OCI-LY7 (cell line): ENCODE measurements around the gene MCUR1. TPM values are rescaled to one million over a fixed set of nuclear protein-coding genes. Genes with fewer than 3 reads are reported as not detected.
"Not testable (repeated sequence)": the region's sequence is repeated elsewhere in the genome, so short reads cannot be mapped to it uniquely, and the experiment has no call there.

ENCODE experiments used
- BruUV-seq: library from RNA; stranded (reverse); fragments of 400-500 nt; replicated peaks from 2 replicates; lab custom pipeline; 2021; lab: Mats Ljungman, UMichigan
- CTCF ChIA-PET: fragments of 300-600 bp; sonication (Branson Sonifier 250); formaldehyde crosslinking; loops from one replicate; lab custom pipeline; 2022; ENCODE audit warnings: antibody characterized with exemption; ENCODE audit not compliant: unreplicated experiment; lab: Charles Lee
- POLR2A ChIA-PET: fragments of 300-600 bp; sonication (Branson Sonifier 250); formaldehyde crosslinking; loops from one replicate; lab custom pipeline; 2022; ENCODE audit warnings: antibody characterized with exemption; lab: Charles Lee
- DNase-seq: peaks from one replicate; pipeline ENCODE4 v3.0.0-alpha.2; 2015; ENCODE audit warnings: low spot score
- H2AFZ ChIP-seq: fragments of 200-600 bp; sonication (generic), shearing (Covaris generic); 2 replicates; pipeline ENCODE4 v1.6.1; 2014; ENCODE audit warnings: mild to moderate bottlenecking, antibody characterized with exemption, low read length, moderate library complexity
- H3K27ac ChIP-seq: fragments of 200-600 bp; sonication (generic); 2 replicates; pipeline ENCODE4 v1.5.1; 2014; ENCODE audit warnings: mixed run types, low read depth, mild to moderate bottlenecking, moderate library complexity, low read length, inconsistent platforms; ENCODE audit not compliant: poor library complexity, severe bottlenecking
- H3K36me3 ChIP-seq: fragments of 200-600 bp; sonication (generic); 2 replicates; pipeline ENCODE4 v1.6.1; 2014; ENCODE audit warnings: mild to moderate bottlenecking, antibody characterized with exemption, low read length, moderate library complexity, mixed read lengths; ENCODE audit not compliant: insufficient read depth
- H3K4me1 ChIP-seq: fragments of 200-600 bp; sonication (generic); 2 replicates; pipeline ENCODE4 v1.5.1; 2014; ENCODE audit warnings: mild to moderate bottlenecking, low read length; ENCODE audit not compliant: insufficient read depth, poor library complexity, severe bottlenecking
- H3K4me2 ChIP-seq: fragments of 200-600 bp; sonication (generic); 2 replicates; pipeline ENCODE4 v1.6.1; 2014; ENCODE audit warnings: mild to moderate bottlenecking, low read length
- H3K4me3 ChIP-seq: fragments of 200-600 bp; sonication (generic); 2 replicates; pipeline ENCODE4 v1.5.1; 2014; ENCODE audit warnings: mild to moderate bottlenecking, low read depth, low read length; ENCODE audit not compliant: poor library complexity, severe bottlenecking
- H3K79me2 ChIP-seq: fragments of 200-600 bp; sonication (generic); 2 replicates; pipeline ENCODE4 v1.6.1; 2016; ENCODE audit warnings: low read depth, mild to moderate bottlenecking, low read length, moderate library complexity, mixed read lengths; ENCODE audit not compliant: insufficient read depth
- H3K9me2 ChIP-seq: fragments of 200-600 bp; sonication (generic); 2 replicates; pipeline ENCODE4 v1.6.1; 2016; ENCODE audit warnings: mild to moderate bottlenecking, low read length, mixed read lengths; ENCODE audit not compliant: insufficient read depth
- H3K9me3 ChIP-seq: fragments of 200-600 bp; sonication (generic); 2 replicates; pipeline ENCODE4 v1.6.1; 2014; ENCODE audit warnings: mild to moderate bottlenecking, mixed run types, low read length, mixed read lengths
- H4K20me1 ChIP-seq: fragments of 200-600 bp; sonication (generic); 2 replicates; pipeline ENCODE4 v1.6.1; 2014; ENCODE audit warnings: mild to moderate bottlenecking, antibody characterized with exemption, low read length, moderate library complexity, mixed read lengths; ENCODE audit not compliant: insufficient read depth
- EZH2phosphoT487 ChIP-seq: fragments of 200-600 bp; sonication (generic); IDR thresholded peaks from 2 replicates; pipeline ENCODE4 v1.6.1; 2018; ENCODE audit warnings: low read depth, borderline replicate concordance, mild to moderate bottlenecking, mixed run types, antibody characterized with exemption, low read length, moderate library complexity, mixed read lengths
- intact Hi-C: fragments of 100-400 bp; cut with micrococcal nuclease; formaldehyde crosslinking; loops from one replicate; pipeline ENCODE4 v1.10.0; 2022; ENCODE audit not compliant: unreplicated experiment
- total RNA-seq, 2 experiments: library from RNA; depleted of rRNA in 1 of 2; stranded (reverse); fragments of >200 nt in 1 of 2; shearing (Covaris generic) in 1 of 2; gene quantifications; 2 replicates each; pipeline ENCODE4 v1.2.3, GENCODE V29; 2014 to 2022
- TF ChIP-seq, protein P1 (sequence below): fragments of 200-600 bp; sonication (generic); conservative IDR thresholded peaks from 2 replicates; pipeline ENCODE4 v1.5.1; 2014; ENCODE audit warnings: mild to moderate bottlenecking, antibody characterized with exemption, low read length, moderate library complexity, mixed read lengths

MCUR1 gene
- total RNA-seq, 2 experiments from 2014 or later, result 17.3 to 31.1 TPM

DNA sequence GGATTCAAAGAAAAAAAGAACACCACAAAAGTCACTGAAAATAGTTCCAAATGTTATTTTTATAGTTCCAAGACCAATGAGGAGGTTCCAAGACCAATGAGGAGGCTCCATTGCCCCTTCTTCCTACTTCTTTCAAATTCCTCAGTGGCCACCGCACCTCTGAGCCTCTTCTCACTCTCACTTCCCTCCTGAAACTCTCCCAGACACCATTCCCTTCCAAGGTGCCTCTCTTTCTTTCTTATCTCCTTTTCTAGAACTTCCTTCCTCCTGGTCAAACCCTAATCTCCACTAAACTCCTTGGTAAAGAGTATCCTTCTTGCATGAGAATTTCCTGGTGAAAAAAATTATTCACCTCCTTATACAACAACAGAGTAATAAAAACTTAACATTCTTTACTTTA lies 20.4 kb upstream of the MCUR1 start:
- Histone ChIP-seq H3K36me3 (no peaks in the 10 kb centered on the region), H3K9me2 (no peaks in the 10 kb centered on the region), H3K4me1 (no peaks in the 10 kb centered on the region), H4K20me1 (no peaks in the 10 kb centered on the region), H3K4me2 (no peak overlapping the region), H3K4me3 (no peak overlapping the region), H3K27ac (no peak overlapping the region), H2AFZ (no peak overlapping the region), H3K79me2 (no peaks in the 10 kb centered on the region), H3K9me3 (no peaks in the 10 kb centered on the region)
- DNase-seq, result no peak
- BruUV-seq, result no TSS peak
- ChIA-PET CTCF (no interaction called here), POLR2A (no interaction called here)
- intact Hi-C loops, result no loop called here
- no peak for TF ChIP-seq EZH2phosphoT487
- TF ChIP-seq, protein P1, sequence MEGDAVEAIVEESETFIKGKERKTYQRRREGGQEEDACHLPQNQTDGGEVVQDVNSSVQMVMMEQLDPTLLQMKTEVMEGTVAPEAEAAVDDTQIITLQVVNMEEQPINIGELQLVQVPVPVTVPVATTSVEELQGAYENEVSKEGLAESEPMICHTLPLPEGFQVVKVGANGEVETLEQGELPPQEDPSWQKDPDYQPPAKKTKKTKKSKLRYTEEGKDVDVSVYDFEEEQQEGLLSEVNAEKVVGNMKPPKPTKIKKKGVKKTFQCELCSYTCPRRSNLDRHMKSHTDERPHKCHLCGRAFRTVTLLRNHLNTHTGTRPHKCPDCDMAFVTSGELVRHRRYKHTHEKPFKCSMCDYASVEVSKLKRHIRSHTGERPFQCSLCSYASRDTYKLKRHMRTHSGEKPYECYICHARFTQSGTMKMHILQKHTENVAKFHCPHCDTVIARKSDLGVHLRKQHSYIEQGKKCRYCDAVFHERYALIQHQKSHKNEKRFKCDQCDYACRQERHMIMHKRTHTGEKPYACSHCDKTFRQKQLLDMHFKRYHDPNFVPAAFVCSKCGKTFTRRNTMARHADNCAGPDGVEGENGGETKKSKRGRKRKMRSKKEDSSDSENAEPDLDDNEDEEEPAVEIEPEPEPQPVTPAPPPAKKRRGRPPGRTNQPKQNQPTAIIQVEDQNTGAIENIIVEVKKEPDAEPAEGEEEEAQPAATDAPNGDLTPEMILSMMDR, result no peak

DNA sequence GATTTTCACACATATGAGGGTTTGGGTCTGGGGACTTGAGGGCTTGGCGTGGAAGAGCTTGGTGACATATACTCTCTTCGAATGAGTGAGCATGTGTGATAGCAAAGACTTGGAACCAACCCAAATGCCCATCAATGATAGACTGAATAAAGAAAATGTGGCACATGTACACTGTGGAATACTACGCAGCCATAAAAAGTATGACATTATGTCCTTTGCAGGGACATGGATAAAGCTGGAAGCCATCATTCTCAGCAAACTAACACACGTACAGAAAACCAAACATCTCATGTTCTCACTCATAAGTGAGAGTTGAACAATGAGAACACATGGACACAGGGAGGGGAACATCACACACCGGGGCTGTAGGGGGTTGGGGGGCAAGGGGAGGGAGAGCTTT lies 19.7 kb upstream of the MCUR1 start:
- H3K4me1 ChIP-seq, H3K36me3 ChIP-seq, H3K9me2 ChIP-seq, DNase-seq, H2AFZ ChIP-seq, H3K4me3 ChIP-seq, H3K27ac ChIP-seq, intact Hi-C loops, H3K9me3 ChIP-seq, POLR2A ChIA-PET, H3K4me2 ChIP-seq, H4K20me1 ChIP-seq, BruUV-seq, H3K79me2 ChIP-seq: not testable (repeated sequence)
- CTCF ChIA-PET, result interaction anchor here (0.6 kb wide), 1 partner anchor 70 kb away, joined by 3 read pairs; no protein-coding TSS in a partner anchor

DNA sequence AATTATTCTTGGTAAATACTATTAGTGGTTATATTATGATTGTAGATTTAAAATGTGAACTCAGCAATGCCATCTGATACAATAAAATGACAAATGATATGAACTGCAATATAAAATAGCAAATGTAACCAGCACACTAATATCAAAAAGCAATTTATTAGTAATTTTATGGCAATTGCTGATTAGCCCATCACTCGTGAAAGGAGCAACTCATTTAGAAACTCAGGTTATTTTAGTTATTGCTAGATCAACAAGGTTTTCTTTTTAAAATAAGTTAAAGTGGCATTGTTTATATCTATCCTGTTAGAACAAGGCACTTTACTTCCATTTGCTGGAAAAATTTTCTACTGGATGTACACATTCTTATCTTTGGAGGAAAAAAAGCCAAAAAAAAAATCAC lies 18.4 kb upstream of the MCUR1 start:
- H4K20me1 ChIP-seq, result no peaks in the 10 kb centered on the region
- no peak overlapping the region for H3K4me2 ChIP-seq
- no TSS peak for BruUV-seq
- H3K9me2 ChIP-seq, result no peaks in the 10 kb centered on the region
- H3K79me2 ChIP-seq, result no peaks in the 10 kb centered on the region
- ChIA-PET CTCF (no interaction called here), POLR2A (no interaction called here)
- intact Hi-C loops, result no loop called here
- H3K36me3 ChIP-seq, result no peaks in the 10 kb centered on the region
- H3K4me3 ChIP-seq, result no peak overlapping the region
- no peak for DNase-seq
- no peak overlapping the region for H2AFZ ChIP-seq
- no peak overlapping the region for H3K27ac ChIP-seq
- no peaks in the 10 kb centered on the region for H3K4me1 ChIP-seq
- no peaks in the 10 kb centered on the region for H3K9me3 ChIP-seq
- no peak for TF ChIP-seq EZH2phosphoT487
- TF ChIP-seq, protein P1, result no peak
